GM12874 (cell line): ENCODE measurements around the gene HSPA5.

Experiments
- CTCF ChIP-seq: IDR thresholded peaks from 2 replicates; pipeline ENCODE4 v1.5.1; 2011; ENCODE audit warnings: low read depth, mild to moderate bottlenecking, control low read depth, low read length, moderate library complexity; ENCODE audit not compliant: insufficient read depth

Gene HSPA5

GRCh38 chr9:125189361-125190289 lies 51.5 kb downstream of the HSPA5 start, which contains the start of gene PPP6C:
TSS of gene PPP6C (minus strand) at chr9:125189803. CDS start at chr9:125189718, 85 bp downstream.
- peak; percentile 83 for TF ChIP-seq CTCF

- no peak for TF ChIP-seq CTCF
These were observed 52.2 kb downstream of the HSPA5 start for GRCh38 chr9:125189011-125189360.
